Measurements from ENCODE around the gene PPP2CA.
"Not testable (repeated sequence)": the region's sequence is repeated elsewhere in the genome, so short reads cannot be mapped to it uniquely, and the experiment has no call there.

PPP2CA gene

GRCh38 chr5:134263801-134264200 lies 37.9 kb upstream of the PPP2CA start:
- no peak overlapping the region for H3K27ac ChIP-seq
- TF ChIP-seq CTCF (conservative IDR thresholded peaks at IDR 0.05) (no peak), ZFX (IDR thresholded peaks at IDR 0.05) (no peak)

- H3K27ac ChIP-seq = not testable (repeated sequence)
Measured at GRCh38 chr5:134262629-134263028, 36.8 kb upstream of the PPP2CA start.

- TF ChIP-seq ZFX (IDR thresholded peaks at IDR 0.05) = no peak
- TF ChIP-seq CTCF (conservative IDR thresholded peaks at IDR 0.05) = no peak
- H3K27ac ChIP-seq = no peak overlapping the region
Measured at GRCh38 chr5:134258896-134259295, 33.0 kb upstream of the PPP2CA start.

- TF ChIP-seq ZFX (IDR thresholded peaks at IDR 0.05) = no peak
- TF ChIP-seq CTCF (conservative IDR thresholded peaks at IDR 0.05) = no peak
- no peak overlapping the region for H3K27ac ChIP-seq
Measured at GRCh38 chr5:134257176-134257575, 31.3 kb upstream of the PPP2CA start.

- no peak overlapping the region for H3K27ac ChIP-seq
- TF ChIP-seq CTCF (conservative IDR thresholded peaks at IDR 0.05) = no peak
- no peak for TF ChIP-seq ZFX (IDR thresholded peaks at IDR 0.05)
Measured at GRCh38 chr5:134255418-134256150, 29.7 kb upstream of the PPP2CA start.

- not testable (repeated sequence) for H3K27ac ChIP-seq
Measured at GRCh38 chr5:134253368-134254153, 27.7 kb upstream of the PPP2CA start.

GRCh38 chr5:134252671-134253070 lies 26.8 kb upstream of the PPP2CA start:
- TF ChIP-seq CTCF (conservative IDR thresholded peaks at IDR 0.05) = no peak
- TF ChIP-seq ZFX (IDR thresholded peaks at IDR 0.05) = no peak
- H3K27ac ChIP-seq = no peak overlapping the region

- no peak overlapping the region for H3K27ac ChIP-seq
- TF ChIP-seq ZFX (IDR thresholded peaks at IDR 0.05) = no peak
- no peak for TF ChIP-seq CTCF (conservative IDR thresholded peaks at IDR 0.05)
Measured at GRCh38 chr5:134250949-134251348, 25.1 kb upstream of the PPP2CA start.
